GM21367 (cell line): ENCODE results near the gene CYP17A1.
"Not testable (repeated sequence)": the region's sequence is repeated elsewhere in the genome, so short reads cannot be mapped to it uniquely, and the experiment has no call there.

Source experiments
- ATAC-seq: cut with Tn5 transposase; IDR thresholded peaks from one replicate; pipeline ENCODE4 v1.9.1; 2021; ENCODE audit not compliant: unreplicated experiment

Gene CYP17A1, protein sequence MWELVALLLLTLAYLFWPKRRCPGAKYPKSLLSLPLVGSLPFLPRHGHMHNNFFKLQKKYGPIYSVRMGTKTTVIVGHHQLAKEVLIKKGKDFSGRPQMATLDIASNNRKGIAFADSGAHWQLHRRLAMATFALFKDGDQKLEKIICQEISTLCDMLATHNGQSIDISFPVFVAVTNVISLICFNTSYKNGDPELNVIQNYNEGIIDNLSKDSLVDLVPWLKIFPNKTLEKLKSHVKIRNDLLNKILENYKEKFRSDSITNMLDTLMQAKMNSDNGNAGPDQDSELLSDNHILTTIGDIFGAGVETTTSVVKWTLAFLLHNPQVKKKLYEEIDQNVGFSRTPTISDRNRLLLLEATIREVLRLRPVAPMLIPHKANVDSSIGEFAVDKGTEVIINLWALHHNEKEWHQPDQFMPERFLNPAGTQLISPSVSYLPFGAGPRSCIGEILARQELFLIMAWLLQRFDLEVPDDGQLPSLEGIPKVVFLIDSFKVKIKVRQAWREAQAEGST

DNA sequence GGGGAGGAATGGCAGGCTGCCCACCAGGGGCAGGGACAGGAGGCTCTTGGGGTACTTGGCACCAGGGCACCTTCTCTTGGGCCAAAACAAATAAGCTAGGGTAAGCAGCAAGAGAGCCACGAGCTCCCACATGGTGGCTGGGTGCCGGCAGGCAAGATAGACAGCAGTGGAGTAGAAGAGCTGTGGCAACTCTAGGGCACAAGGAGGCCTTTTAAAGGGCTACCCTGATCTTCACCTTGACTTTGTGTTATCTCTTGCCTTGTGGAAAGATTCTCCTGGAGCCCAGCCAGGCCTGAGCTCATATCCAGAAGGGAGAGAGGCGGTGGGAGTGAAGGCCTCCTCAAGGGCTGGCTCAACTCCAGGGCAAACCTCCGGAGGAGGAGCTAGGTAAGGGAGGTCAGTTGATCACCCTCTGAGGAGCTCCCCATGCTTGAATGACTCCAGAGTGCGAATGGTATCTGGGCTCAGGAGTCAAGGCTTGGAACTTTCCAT, at the start of gene CYP17A1:
CYP17A1 (minus strand) TSS at position 184 of the 492 bp plus-strand sequence; CDS start at position 132, 52 bp downstream.
- ATAC-seq = no peak

DNA sequence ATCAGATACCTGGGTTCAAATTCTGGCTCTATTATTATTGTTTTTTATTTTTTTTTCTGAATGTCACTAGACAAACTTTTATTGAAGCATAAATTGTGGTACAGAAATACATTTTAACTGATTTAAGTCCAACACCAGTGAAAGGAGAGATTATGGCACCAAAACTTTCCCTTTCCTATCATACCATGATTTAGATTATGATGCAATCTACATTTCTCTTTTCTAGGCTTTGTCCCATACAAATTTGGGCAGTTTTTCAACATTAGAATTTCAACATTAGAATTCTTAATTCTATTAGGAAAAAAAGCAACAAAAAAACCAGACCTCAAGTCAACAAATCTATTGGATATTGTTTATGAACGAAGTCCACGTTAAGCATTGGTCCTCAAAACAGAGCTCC, 43.0 kb upstream of the CYP17A1 start:
- no peak for ATAC-seq

DNA sequence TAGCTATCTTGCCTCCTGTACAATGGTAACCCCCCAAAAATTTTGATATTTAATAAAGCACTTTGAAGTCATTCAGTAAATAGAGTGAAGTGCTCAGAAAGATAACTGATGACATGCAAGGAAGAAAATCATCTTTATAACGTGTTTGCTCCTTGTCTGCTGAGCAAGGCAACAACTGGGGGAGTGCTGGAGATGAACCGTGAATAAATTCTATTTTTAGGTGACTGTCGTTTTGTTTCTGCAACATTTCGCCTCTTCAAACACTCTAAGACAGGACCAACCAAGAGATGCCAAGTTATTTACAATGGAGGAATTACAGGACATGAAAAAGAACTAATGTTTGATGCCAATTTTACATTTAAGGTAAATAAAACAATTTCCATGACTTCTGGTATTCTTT, 41.4 kb upstream of the CYP17A1 start:
- no peak for ATAC-seq

DNA sequence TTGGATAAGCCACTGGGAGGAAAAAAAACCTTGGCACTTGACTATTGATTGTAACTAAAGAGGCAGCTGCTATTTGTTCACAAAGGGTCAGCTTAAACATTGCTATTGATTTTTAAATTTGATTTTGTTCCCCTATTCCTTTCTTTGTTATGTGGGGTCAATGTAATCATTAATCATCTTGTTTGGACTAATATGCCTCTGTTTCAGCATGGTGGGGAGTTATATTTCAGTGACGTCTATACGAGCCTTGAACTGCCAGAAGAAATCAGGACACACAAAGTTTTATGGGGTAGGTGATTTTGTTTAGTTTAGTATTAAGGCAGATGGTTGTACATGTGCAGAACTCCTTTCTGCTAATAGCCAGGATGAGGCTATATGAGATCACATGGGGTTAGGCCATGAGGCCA, 39.5 kb upstream of the CYP17A1 start:
- no peak for ATAC-seq

DNA sequence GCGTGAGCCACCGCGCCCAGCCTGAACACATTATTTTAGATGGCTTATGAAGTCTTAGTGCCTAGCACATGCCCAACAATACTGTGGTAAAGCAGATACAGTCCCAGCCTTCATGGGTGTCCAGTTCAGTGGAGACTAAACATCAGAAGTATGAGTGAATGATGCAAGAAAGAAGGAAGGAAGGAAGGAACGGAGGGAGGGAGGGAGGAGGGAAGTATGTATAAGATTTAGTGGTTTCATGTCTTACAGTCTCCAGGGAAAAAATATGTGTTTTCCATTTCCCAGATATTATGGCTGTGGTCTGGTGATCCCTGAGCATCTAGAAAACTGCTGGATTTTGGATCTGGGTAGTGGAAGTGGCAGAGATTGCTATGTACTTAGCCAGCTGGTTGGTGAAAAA, 35.0 kb upstream of the CYP17A1 start:
- no peak for ATAC-seq

DNA sequence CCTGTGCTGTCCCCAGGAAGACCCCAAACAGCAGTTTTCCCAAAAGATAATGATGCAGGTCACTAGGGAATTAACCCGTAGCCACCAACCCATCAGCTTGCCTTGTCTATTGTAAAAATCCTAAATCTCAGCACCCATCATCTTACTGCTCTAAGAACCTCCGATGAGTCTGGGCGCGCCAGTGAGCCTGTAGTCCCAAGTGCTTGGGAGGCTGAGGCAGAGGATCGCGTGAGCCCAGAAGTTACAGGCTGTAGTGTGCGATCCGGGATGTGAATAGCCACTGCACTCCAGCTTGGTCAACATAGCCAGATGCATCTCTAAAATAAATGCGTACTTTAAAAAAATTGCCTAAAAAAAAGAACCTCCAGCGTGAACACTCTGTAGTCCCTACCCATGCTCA, 33.0 kb upstream of the CYP17A1 start:
- no peak for ATAC-seq

DNA sequence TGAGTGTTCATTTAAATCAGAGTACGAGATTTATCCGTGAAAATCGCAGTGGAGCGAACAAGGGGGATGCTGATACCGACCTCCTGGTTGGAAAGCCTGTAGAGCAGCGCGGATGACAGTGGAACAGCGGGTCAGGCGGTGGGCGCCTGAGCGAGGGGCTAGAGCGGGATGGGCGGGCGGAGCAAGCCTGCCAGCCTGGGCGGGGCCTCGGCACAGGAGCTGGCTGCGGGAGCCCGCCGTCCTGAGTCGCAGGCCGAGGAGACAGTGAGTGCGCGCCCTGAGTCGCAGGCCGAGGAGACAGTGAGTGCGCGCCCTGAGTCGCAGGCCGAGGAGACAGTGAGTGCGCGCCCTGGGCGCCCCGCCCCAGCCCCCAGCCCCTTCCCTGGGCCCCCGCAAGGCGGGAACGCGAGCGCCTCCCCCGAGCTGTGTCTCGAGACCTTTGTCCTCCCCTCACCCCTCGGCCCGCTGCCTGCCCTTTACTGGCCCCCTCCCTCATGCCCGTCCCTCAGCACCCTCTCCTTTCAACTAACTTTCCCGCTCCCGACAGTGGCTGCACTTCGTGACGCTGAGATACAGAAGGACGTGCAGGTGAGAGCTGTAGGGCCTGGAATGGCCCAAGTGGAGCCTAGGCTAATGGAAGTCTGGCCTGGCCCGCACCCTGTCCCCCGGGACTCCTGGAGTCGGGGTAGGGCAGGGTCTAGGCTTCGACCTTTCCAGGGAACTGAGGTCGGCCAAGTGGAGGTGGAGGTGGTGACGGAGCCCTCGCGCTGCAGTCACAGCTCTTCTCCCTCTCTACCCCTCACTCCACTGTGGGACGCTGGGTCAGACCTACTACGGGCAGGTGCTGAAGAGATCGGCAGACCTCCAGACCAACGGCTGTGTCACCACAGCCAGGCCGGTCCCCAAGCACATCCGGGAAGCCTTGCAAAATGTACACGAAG, 32.3 kb upstream of the CYP17A1 start, which contains the start of gene AS3MT:
AS3MT (plus strand) TSS at position 213 of the 941 bp plus-strand sequence; CDS start at position 336, 123 bp downstream.
- ATAC-seq = no peak

DNA sequence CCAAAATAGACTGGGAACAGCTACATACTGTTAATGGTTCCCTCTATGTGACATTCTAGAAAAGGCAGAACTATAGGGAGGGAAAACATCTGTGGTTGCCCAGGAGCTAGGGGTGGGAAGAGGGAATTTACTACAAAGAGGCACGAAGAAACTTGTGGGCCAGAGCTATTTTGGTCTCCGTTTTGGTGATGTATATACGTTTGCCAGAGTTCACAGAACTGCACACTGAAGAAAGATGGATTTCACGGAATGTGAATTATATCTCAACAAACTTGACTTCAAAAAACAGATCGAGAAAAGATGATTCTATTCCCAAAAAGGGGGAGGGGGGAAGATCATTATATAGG, 31.7 kb upstream of the CYP17A1 start:
- no peak for ATAC-seq

DNA sequence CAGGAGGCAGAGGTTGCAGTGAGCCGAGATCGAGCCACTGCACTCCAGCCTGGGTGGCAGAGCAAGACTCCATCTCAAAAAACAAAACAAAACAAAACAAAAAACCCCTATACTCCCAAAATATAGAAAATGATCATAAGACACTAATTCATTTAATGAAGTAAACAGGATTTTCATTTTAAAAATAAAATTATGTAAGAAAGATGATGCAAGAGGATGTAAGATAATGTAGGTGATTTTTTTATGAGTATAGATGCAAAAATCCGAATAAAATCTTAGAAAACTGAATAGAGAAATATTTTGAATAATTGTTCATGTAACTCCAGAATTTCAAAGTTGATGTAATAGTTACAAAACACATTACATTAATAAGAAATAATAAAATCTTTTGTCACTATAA, 28.4 kb upstream of the CYP17A1 start:
- ATAC-seq = no peak

DNA sequence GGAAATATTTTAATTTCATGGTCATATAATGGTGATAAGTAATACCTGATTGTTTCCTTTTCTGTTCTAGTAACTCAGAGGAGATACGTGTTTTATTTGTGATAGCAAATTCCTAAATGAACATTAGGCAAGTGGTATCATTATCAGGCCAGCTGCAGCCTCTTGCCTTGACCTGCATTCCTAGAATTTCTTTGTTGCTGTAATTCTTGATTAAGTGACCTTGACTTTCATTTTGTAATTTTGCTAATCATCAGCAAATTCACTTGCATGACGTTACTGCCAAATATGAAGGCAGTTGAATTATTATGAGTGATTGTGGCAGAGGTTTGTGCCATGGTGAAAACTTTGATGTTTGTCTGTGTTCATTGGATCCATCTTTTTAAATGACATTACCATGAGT, 26.4 kb upstream of the CYP17A1 start:
- no peak for ATAC-seq

DNA sequence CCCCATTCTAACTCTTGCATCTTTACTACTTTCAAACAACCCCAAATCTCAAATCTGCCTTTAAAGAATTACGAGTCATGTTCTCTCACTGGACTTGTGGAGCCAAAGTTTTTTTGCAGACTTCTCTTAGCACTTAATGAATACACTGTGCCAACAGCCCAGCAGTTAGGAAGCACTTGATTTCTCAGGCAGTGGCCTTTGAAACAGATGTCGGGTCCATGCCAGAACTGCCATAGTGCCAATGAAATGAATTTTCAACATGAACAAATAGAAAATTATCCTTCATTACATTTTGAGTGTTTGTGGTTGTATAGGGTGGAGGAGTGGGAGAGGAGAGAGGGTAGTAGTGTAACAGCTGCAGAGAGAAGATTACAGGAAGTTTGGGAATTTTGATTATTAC, 22.7 kb upstream of the CYP17A1 start:
- ATAC-seq = no peak

DNA sequence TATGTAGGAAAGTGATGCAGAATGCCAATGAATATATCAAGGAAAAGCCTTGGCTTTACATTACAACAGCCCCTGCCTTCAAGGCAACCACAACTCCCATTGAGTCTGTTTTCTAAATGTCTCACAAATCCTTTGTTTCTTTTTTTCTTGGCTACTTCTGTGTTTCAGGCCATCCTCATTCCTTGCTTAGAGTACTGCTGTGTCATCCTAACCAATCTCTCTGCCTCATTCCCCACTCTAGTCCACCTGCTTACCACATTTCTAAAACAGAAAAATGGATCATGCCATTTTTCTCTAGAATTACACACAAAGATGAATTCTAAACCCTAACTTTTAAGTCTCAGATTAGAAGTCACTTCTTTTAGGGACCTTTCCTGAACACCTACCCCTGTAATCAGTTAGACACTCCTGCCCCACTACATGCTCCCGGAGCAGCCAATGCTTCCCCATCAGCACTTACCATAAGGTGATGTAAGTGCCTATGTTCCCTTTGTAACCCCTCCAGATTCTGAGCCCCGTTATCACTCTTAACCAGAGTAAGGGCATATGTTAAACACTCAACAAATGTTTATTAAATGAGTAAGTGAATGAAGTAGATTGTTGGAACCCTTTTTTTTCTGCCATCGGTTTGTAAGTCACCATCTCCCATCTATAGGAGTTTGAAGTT, 19.7 kb upstream of the CYP17A1 start:
- no peak for ATAC-seq

DNA sequence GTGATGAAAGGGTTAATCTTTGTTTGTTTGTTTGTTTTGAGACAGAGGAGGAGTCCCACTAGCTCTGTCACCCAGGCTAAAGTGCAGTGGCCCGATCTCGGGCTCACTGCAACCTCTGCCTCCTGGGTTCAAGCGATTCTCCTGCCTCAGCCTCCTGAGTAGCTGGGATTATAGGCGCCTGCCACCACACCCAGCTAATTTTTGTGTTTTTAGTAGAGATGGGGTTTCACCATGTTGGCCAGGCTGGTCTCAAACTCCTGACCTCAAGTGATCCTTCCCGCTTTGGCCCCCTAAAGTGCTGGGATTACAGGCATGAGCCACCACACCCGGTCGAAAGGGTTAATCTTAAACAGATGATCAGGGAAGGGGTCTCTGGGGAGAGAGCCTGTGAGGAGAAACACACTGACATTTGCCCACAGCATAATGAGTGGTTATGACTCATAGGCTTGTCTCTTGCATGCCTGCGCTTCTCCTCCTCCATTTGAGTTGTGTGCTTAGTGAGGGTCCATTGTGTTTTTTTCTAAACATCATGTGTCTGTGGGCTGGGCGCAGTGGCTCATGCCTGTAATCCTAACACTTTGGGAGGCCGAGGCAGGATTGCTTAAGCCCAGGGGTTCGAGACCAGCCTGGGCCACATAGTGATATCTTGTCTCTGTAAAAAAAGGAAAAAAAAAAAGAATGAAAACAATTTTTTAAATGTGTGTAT, 18.7 kb upstream of the CYP17A1 start:
- ATAC-seq = not testable (repeated sequence)

DNA sequence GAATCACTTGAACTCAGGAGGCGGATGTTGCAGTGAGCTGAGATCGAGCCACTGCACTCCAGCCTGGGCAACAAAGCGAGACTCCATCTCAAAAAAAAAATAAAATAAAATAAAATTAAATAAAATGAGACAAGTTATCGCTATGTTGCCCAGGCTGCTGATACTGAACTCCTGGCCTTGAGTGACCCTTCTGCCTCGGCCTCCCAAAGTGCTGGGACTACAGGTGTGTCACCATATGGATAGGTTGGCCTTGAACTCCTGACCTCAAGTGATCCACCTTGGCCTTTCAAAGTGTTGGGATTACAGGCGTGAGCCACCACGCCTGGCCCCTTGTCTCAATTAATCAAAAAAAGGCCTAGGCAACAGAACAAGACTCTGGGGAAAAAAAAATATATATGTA, 16.0 kb upstream of the CYP17A1 start:
- ATAC-seq = not testable (repeated sequence)

DNA sequence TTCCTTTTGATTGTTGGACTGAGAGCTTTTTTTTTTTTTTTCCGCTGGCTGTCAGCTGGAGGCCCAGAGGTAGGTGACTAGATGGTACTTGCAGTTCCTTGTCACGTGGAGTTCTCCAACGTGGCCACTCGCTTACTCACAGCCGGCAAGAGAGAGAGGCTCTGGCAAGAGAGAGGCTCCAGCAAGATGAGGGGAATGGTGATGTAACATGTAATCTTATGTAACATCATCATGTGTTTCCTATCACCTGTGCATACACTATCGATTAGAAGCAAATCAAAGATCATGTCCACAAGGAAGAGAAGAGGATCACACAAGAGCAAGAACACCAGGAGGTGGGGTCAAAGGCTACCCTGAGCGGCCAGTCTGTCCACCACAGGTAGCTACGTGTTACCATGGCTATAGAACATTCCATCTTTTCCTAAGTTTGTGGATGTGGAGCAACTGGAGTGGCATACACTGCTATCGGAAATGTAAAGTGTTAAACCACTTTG, 12.9 kb upstream of the CYP17A1 start:
- ATAC-seq = no peak

DNA sequence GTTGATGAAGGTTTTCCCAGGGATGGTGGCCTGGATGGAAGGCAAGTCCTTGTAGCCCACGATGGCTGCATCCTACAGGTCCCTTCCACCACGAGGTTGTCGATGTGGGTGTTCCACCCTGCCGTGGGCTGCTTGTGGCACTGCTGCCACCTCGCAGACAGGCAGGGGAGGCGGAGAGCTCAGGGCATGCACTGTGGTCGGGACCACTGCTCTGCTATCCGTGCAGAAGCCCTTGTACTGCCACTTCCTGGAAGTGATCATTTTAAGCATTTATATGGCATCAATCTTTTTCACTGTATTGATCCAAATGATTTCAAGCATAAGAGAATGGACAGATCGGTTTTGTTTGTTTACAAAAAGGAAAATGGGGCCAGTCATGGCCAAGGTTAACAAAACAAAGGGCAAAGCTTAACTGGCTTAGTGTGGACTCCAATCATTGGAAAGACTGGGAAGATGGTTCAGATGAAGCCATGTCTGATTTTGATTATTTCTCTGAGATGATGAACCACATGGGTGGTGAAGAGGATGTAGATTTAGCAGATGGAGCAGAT, 8.2 kb upstream of the CYP17A1 start:
- no peak for ATAC-seq

DNA sequence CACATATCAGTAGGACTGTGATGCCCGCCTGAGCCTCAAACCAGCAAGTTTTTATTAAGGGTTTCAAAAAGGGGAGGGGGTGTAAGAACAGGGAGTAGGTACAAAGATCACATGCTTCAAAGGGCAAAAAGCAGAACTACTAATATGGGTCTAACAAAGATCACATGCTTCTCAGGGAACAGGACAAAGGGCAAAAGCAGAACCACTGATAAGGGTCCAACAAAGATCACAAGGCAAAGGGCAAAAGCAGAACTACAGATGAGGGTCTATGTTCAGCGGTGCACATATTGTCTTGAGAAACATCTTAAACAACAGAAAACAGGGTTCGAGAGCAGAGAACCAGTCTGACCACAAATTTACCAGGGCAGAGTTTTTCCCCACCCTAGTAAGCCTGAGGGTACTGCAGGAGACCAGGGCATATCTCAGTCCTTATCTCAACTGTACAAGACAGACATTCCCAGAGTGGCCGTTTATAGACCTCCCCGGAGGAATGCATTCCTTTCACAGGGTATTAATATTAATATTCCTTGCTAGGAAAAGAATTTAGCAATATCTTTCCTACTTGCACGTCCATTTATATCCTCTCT, 7.1 kb upstream of the CYP17A1 start:
- ATAC-seq = not testable (repeated sequence)

DNA sequence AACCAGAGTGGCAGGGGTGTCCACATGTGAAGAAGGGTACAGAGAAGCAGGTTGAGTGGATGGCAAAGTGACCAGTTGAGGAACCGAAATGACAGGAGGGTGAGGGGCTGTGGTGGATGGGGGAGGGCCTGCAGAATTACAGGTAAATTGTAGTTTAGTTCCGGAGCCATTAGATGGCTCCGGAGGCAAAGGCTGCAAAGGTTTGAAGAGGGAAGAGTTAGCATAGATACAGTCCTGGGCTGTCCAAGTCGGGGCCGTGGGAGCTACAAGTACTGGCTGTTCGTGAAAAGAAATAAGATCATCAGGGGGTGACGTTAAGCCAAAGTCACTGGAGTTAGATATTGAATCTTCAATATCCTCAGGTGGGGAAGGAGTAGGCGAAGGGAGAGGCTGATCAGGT, 5.9 kb upstream of the CYP17A1 start:
- ATAC-seq = not testable (repeated sequence)

DNA sequence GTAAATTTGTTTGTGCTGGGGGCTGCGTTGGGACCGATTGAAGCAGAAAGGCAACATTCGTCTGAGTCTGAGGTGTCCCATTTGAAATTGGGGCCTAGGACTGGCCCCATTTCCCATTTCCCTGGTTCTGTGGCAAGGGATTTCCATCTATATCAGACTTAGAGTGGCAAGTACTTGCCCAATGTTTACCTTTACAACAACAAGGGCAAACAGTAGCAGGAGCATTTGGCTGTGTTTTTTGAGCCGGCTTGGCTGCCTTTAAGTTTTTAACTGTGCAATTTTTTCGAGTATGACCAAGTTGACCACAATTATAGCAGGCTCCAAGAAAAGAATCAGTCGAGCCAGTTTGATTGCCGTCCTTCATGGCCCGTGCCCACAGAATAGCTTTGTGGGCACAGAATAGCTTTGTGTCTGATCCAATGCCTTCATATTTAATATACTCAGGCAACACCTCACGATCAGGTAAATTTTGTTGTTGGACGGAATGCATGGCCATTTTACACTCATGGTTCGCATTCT, 4.7 kb upstream of the CYP17A1 start:
- ATAC-seq = no peak
